HG03103 (cell line): ENCODE results near the gene TARS2.

Experiments used
- ATAC-seq: cut with Tn5 transposase; IDR thresholded peaks from one replicate; pipeline ENCODE4 v1.9.1; 2021; ENCODE audit warnings: low read depth; ENCODE audit not compliant: unreplicated experiment

The TARS2 gene

GRCh38 chr1:150486966-150487762, at the start of gene TARS2:
TSS of gene TARS2 (plus strand) at chr1:150487419. CDS start at chr1:150487451, 32 bp downstream.
- peak; percentile 99 for ATAC-seq

GRCh38 chr1:150441121-150441520, 46.1 kb upstream of the TARS2 start:
- ATAC-seq: no peak

DNA sequence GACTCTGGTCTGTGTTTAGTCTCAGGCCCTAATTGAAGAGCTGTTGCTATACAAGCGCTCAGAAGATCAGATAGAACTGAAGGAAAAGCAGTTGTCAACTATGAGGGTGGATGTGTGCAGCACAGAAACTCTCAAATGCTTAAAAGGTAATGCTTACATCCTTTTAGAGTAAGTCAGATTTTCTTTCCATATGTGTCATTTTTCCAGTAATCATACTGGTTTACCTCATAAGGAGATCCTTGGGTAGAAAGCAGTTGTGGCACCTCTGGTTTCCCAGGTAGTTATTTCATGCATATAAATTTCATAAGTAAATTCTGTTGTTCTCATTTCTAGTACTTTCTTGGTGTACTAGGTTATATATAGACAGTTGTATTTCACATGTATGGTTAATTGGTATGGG, 43.0 kb upstream of the TARS2 start:
- no peak for ATAC-seq

DNA sequence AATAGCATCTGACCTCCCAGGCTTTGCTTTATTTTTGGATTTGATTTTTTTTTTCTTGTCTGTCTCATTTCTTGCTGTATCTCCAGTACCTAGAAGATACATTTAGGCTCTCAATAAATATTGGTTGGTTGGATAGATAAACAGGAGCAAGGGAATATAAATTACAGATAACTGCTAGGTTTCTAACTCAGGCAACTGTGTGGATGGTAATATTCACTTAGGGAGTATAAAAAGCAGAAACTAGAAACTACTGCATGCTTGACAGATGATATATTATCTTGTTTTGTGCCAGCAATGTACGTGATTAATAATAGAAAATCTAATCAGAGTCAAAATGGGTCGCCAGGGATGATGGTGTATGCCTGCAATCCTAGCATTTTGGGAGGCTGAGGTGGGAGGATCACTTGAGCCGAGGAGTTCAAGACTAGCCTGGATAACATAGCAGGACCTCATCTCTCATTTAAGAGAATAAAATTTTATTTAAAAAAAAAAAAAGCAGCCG, 31.0 kb upstream of the TARS2 start:
- ATAC-seq: no peak

DNA sequence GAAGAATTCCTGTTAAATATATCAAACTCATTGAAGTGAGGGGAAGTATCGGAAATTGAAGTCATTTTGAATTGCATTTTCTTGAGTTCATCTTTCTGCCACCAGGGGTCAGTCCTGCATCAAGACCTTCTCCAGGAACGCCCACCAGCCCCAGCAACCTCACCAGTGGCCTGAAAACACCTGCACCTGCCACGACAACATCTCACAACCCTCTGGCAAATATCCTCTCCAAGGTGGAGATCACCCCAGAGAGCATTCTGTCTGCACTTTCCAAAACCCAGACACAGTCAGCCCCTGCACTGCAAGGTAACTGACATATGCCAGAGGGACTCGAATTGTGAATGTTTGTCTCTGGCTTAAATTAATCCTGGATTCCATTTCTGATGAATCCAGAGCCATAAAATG, 22.8 kb upstream of the TARS2 start:
- ATAC-seq: no peak

DNA sequence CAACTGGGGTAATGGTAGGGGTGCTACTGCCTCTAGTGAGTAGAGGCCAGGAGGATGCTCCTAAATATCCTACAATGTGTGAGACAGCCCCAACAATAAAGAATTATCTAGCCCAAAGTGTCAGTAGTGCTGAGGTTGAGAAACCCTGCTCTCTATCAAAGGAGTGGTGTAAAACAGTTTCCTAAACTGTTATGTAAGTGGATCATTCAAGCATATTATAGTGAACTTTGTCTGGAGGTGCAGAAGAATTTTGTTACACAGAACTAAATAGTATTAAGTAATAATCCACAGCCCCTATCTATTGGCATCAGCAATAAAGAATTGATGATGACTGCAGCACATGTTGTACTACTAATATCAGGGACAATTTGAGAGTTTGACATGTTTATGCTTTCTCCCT, 20.3 kb upstream of the TARS2 start:
- no peak for ATAC-seq

- ATAC-seq: no peak
Measured at GRCh38 chr1:150469291-150469690, 17.9 kb upstream of the TARS2 start.

- ATAC-seq: no peak
Measured at GRCh38 chr1:150472601-150473200, 14.5 kb upstream of the TARS2 start.

- ATAC-seq: no peak
Measured at GRCh38 chr1:150473659-150474058, 13.6 kb upstream of the TARS2 start.

DNA sequence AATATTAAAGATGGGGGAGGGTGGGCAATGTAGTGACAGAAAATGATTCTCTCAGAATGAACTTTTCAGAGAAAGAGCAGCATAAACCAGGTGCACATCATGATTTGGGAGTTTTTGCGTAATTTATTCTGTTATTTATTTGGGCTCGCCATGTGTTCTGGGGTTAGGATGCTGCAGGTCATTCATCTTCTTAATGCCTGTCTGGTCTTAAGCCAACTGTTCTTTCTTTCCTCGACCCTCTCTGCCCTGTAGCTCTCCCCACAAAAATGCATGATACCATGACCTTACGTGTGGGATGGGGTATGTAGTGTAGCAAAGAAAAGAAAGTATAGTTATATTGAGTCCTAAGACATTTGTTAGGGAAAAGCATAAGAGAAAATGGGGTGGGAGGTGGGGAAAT, 12.3 kb upstream of the TARS2 start:
- ATAC-seq: no peak

- no peak for ATAC-seq
Measured at GRCh38 chr1:150476754-150477153, 10.5 kb upstream of the TARS2 start.

DNA sequence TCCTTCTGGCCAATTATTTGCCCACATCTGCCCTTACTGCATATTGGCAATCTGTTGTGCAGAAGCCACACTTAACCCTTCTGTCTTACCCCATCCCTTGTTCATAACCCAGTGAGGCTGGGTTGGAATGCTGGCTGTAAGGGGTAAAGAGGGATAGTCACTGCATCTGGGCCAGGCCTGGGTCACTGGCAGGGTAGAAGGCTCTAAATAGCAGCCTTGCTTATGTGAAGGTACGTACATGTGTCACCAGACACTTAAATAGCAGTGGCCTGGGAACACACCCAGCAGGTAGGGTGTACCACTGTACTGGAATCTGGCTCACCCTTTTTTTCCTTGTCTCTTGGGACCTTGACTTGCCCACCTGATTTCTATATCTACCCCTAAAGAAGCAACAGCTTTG, 9.9 kb upstream of the TARS2 start:
- no peak for ATAC-seq

GRCh38 chr1:150477733-150478132, 9.5 kb upstream of the TARS2 start:
- no peak for ATAC-seq

DNA sequence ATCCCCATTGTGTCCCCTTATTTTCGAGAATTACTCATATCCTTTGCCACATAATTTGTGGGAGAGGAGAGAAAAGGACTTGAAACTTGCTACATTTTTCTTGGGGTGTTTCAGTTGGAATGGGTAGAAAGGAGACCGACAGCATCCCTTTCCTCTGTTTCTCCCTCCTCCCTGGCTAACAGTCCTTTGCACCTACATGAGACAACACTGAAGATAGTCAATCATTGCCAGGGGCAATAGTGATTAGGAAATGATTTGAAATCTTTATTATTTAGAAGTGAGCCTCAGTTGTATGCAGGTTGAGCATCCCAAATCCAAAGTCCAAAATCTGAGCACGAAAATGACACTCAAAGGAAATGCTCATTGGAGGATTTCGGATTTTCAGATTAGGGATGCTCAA, 7.8 kb upstream of the TARS2 start:
- ATAC-seq: no peak

- no peak for ATAC-seq
Measured at GRCh38 chr1:150479927-150480352, 7.3 kb upstream of the TARS2 start.

DNA sequence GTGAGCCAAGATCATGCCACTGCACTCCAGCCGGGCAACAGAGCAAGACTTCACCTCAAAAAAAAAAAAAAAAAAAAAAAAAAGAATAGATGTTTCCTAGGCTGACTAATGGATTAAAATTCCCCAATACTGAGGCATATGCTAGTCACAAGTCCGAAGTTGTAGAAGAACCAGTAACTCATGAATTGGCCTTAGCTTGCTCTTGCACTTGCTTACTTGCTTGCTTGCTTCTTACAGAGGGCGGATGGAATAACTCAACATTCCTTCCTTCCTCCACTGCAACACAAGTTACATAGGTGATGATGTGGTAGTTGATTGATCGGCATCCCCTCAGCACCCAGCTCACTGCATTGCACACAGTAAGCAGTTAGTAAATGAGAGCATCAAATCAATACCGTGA, 2.8 kb upstream of the TARS2 start:
- no peak for ATAC-seq

DNA sequence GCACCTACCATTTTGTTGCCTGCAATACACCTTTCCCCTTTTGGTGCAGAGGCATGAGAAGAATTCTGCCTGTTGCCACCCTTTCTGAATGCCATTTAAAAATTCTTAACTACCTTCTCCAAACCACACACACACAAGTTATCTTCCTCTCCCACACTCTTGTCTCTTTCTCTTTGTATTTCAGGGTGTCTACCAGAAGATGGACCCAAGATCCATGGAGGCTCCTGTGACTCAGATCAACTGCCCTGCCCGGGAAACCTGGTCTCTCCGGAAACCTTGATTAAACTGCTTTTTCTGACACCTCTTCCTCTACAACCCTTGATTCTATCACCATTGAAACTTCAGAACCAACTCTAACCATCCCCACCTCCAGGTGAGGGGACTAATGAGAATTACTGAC, 2.4 kb upstream of the TARS2 start:
- ATAC-seq: no peak

DNA sequence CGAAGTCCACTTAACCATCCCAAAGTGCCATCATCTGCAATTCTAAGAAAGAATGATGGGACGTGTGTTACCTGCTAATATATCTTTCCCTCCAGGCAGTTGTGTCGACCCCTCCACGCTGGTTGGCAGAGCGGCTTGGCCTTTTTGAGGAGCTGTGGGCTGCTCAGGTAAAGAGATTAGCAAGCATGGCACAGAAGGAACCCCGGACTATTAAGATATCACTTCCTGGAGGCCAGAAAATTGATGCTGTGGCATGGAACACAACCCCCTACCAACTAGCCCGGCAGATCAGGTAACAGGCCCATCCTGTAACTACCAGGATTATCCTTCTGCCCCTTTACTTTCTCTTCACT, 520 bp downstream of the TARS2 start:
- ATAC-seq: no peak

DNA sequence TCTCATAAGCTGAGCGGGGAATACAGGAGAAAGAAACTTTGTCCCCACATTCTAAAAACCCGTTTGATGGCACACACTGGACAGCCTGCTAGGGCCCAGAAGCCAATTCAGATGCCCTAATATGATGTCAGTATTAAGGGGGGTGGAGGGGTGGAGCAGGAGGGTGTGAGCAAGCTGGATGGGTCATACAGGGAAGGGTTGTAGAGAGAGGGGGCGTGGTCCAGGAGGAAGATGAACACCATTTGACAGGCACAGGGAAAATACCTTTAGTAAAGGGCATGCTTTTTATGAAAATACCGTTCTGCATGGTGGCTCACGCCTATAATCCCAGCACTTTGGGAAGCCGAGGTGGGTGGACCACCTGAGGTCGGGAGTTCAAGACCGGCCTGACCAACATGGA, 6.0 kb downstream of the TARS2 start:
- no peak for ATAC-seq

DNA sequence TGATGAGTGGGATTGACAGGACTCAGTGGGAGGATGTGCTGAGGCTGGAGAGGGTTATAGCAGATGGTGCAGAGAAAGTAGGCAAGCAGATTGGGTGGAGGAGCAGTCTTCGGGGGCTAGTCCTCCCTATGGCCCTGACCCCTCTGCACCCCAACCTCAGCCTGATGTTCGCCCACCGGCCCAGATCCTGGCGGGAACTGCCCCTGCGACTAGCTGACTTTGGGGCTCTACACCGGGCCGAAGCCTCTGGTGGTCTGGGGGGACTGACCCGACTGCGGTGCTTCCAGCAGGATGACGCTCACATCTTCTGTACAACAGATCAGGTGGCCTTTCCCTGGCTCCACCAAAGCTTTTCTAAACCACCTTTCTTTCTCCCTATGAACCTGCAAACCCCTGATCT, 11.1 kb downstream of the TARS2 start:
- ATAC-seq: no peak

DNA sequence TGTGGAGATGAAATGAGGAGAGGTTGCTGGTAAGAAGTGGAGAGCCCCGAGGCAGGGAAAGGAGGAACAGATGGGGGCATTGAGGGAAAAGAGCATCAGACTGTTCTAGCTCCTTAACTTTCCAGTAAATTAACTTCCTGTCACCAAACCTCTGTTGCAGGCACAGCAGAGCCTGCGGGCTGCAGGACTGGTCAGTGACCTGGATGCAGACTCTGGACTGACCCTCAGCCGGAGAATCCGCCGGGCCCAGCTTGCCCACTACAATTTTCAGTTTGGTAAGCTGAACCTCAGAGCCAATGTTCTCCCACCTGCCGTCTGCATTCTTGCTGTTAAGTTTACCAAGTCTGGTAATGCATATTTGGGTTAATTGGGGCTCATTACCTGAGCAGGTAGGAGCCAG, 18.2 kb downstream of the TARS2 start:
- no peak for ATAC-seq
